Activated T-cell treated with anti-CD3 and anti-CD28 coated beads, Interleukin-2, amount 50 U/mL, for 72 hours (primary cell): Measurements from ENCODE around the gene SCN4A. TPM values are rescaled to one million over a fixed set of nuclear protein-coding genes. Genes with fewer than 3 reads are reported as not detected.
A peak's percentile ranks its signal among the peaks of the same experiment; 100 is the strongest.
"Not testable (repeated sequence)": the region's sequence is repeated elsewhere in the genome, so short reads cannot be mapped to it uniquely, and the experiment has no call there.

ENCODE experiments used
- ATAC-seq, 2 donors: fragments of 150-1000 bp; cut with Tn5 transposase; replicated peaks in 1 of 2; 2 replicates each; pipeline ENCODE4 v1.10.0; 2021; ENCODE audit warnings: moderate library complexity in 2 of 2, mild to moderate bottlenecking in 1 of 2
- DNase-seq, 2 donors: peaks; one replicate each; pipeline ENCODE4 v3.0.0; 2021 to 2022; ENCODE audit warnings: mixed read lengths in 1 of 2
- H3K27ac Mint-ChIP-seq: one replicate; pipeline ENCODE4 v1.8.0; 2022; ENCODE audit warnings: mild to moderate bottlenecking, moderate library complexity, mixed read lengths
- H3K27me3 Mint-ChIP-seq: one replicate; pipeline ENCODE4 v1.8.0; 2022; ENCODE audit warnings: low read depth, mixed read lengths
- H3K36me3 Mint-ChIP-seq, 2 donors: one replicate each; pipeline ENCODE4 v1.8.0; 2022; ENCODE audit warnings: mixed read lengths in 2 of 2, mild to moderate bottlenecking in 1 of 2; ENCODE audit not compliant: insufficient read depth in 2 of 2
- H3K4me1 Mint-ChIP-seq: one replicate; pipeline ENCODE4 v1.8.0; 2022; ENCODE audit warnings: low read depth, mixed read lengths
- H3K4me3 Mint-ChIP-seq, 2 donors: one replicate each; pipeline ENCODE4 v1.8.0; 2022; ENCODE audit warnings: mild to moderate bottlenecking in 2 of 2, mixed read lengths in 2 of 2, moderate library complexity in 2 of 2
- H3K9me3 Mint-ChIP-seq, 2 donors: one replicate each; pipeline ENCODE4 v1.8.0; 2022; ENCODE audit warnings: mixed read lengths in 2 of 2
- total RNA-seq, 2 donors: library from RNA; stranded (reverse); gene quantifications; one replicate each; pipeline ENCODE4 v1.2.3, GENCODE V29; 2022

The SCN4A gene
- total RNA-seq, 2 donors from 2014 or later, result 0.93 to 1.0 TPM

GRCh38 chr17:63985387-63986140, 12.8 kb upstream of the SCN4A start:
- Mint-ChIP-seq H3K36me3 (peaks cover 2 to 8% of the 10 kb centered on the region in 2 donors), H3K4me3 (peak overlapping the region in 1 of 2 donors; percentile 36), H3K27ac (peak overlapping the region; percentile 82), H3K4me1 (peaks cover 23% of the 10 kb centered on the region), H3K9me3 (peaks cover 6 to 7% of the 10 kb centered on the region in 2 donors), H3K27me3 (no peaks in the 10 kb centered on the region)
- ATAC-seq, result peak; percentile 49 to 54
- no peak for DNase-seq

GRCh38 chr17:63984651-63985386, 12.1 kb upstream of the SCN4A start:
- H3K4me1 Mint-ChIP-seq, result peaks cover 16% of the 10 kb centered on the region
- DNase-seq (peak; percentile 77 to 80), ATAC-seq (peak; percentile 92 to 96)
- H3K27ac Mint-ChIP-seq, result peak overlapping the region; percentile 82
- peaks cover 6 to 7% of the 10 kb centered on the region in 2 donors for H3K9me3 Mint-ChIP-seq
- no peaks in the 10 kb centered on the region for H3K27me3 Mint-ChIP-seq
- H3K4me3 Mint-ChIP-seq, result peak overlapping the region in 1 of 2 donors; percentile 36
- H3K36me3 Mint-ChIP-seq, result peaks cover 2 to 8% of the 10 kb centered on the region in 2 donors

GRCh38 chr17:63984236-63984635, 11.5 kb upstream of the SCN4A start:
- Mint-ChIP-seq H3K27me3 (no peaks in the 10 kb centered on the region), H3K27ac (no peak overlapping the region), H3K9me3 (peaks cover 6 to 7% of the 10 kb centered on the region in 2 donors), H3K4me1 (peaks cover 14% of the 10 kb centered on the region), H3K36me3 (peaks cover 2 to 8% of the 10 kb centered on the region in 2 donors), H3K4me3 (no peak overlapping the region)
- DNase-seq (no peak), ATAC-seq (no peak)

- Mint-ChIP-seq H3K4me1 (peaks cover 14% of the 10 kb centered on the region), H3K9me3 (peaks cover 6 to 7% of the 10 kb centered on the region in 2 donors)
- no peak for ATAC-seq
Measured at GRCh38 chr17:63983320-63983719, 10.6 kb upstream of the SCN4A start.

GRCh38 chr17:63982641-63983040, 9.9 kb upstream of the SCN4A start:
- not testable (repeated sequence) for DNase-seq, H3K9me3 Mint-ChIP-seq, H3K27ac Mint-ChIP-seq, ATAC-seq, H3K4me3 Mint-ChIP-seq, H3K36me3 Mint-ChIP-seq, H3K27me3 Mint-ChIP-seq
- H3K4me1 Mint-ChIP-seq, result peaks cover 14% of the 10 kb centered on the region

More at GRCh38 chr17:63983320-63983719, 10.6 kb upstream of the SCN4A start:
- Mint-ChIP-seq H3K27ac (no peak overlapping the region), H3K27me3 (no peaks in the 10 kb centered on the region), H3K4me3 (no peak overlapping the region), H3K36me3 (peaks cover 2 to 8% of the 10 kb centered on the region in 2 donors)
- no peak for DNase-seq

- no peak for DNase-seq
- Mint-ChIP-seq H3K27me3 (no peaks in the 10 kb centered on the region), H3K4me1 (peaks cover 2% of the 10 kb centered on the region), H3K36me3 (peaks cover 2 to 8% of the 10 kb centered on the region in 2 donors), H3K27ac (no peak overlapping the region), H3K9me3 (peaks cover 6 to 7% of the 10 kb centered on the region in 2 donors), H3K4me3 (no peak overlapping the region)
- no peak for ATAC-seq
Measured at GRCh38 chr17:63978272-63979200, 5.8 kb upstream of the SCN4A start.

- H3K36me3 Mint-ChIP-seq, result no peaks in the 10 kb centered on the region
- DNase-seq, result no peak
- no peaks in the 10 kb centered on the region for H3K27me3 Mint-ChIP-seq
- ATAC-seq, result no peak
- no peaks in the 10 kb centered on the region for H3K9me3 Mint-ChIP-seq
- H3K4me3 Mint-ChIP-seq, result no peak overlapping the region
- peaks cover 5% of the 10 kb centered on the region for H3K4me1 Mint-ChIP-seq
- H3K27ac Mint-ChIP-seq, result no peak overlapping the region
Measured at GRCh38 chr17:63976702-63977101, 4.0 kb upstream of the SCN4A start.

- no peaks in the 10 kb centered on the region for H3K27me3 Mint-ChIP-seq
Measured at GRCh38 chr17:63975541-63976092, 2.9 kb upstream of the SCN4A start.

GRCh38 chr17:63974594-63975192, 2.0 kb upstream of the SCN4A start:
- Mint-ChIP-seq H3K4me3 (peak overlapping the region in 1 of 2 donors; percentile 60), H3K27ac (no peak overlapping the region), H3K9me3 (no peaks in the 10 kb centered on the region), H3K4me1 (peaks cover 5% of the 10 kb centered on the region), H3K36me3 (no peaks in the 10 kb centered on the region), H3K27me3 (no peaks in the 10 kb centered on the region)
- DNase-seq (no peak), ATAC-seq (peak; percentile 65 to 69)

More at GRCh38 chr17:63975541-63976092, 2.9 kb upstream of the SCN4A start:
- H3K4me3 Mint-ChIP-seq, result peak overlapping the region in 1 of 2 donors; percentile 10
- H3K4me1 Mint-ChIP-seq, result peaks cover 5% of the 10 kb centered on the region
- ATAC-seq (peak; percentile 67 to 70), DNase-seq (no peak)
- peak overlapping the region; percentile 1 for H3K27ac Mint-ChIP-seq
- H3K9me3 Mint-ChIP-seq, result no peaks in the 10 kb centered on the region
- no peaks in the 10 kb centered on the region for H3K36me3 Mint-ChIP-seq

GRCh38 chr17:63973930-63974593, 1.3 kb upstream of the SCN4A start:
- Mint-ChIP-seq H3K27ac (no peak overlapping the region), H3K27me3 (no peaks in the 10 kb centered on the region), H3K9me3 (no peaks in the 10 kb centered on the region), H3K4me1 (peaks cover 5% of the 10 kb centered on the region), H3K4me3 (peak overlapping the region in 1 of 2 donors; percentile 60), H3K36me3 (no peaks in the 10 kb centered on the region)
- ATAC-seq, result no peak
- no peak for DNase-seq

GRCh38 chr17:63973247-63973646, 529 bp upstream of the SCN4A start:
- Mint-ChIP-seq H3K27me3 (no peaks in the 10 kb centered on the region), H3K4me1 (peaks cover 8% of the 10 kb centered on the region), H3K9me3 (no peaks in the 10 kb centered on the region), H3K4me3 (no peak overlapping the region), H3K36me3 (no peaks in the 10 kb centered on the region), H3K27ac (no peak overlapping the region)
- no peak for ATAC-seq
- DNase-seq, result no peak

GRCh38 chr17:63969278-63969677, 3.4 kb downstream of the SCN4A start:
- Mint-ChIP-seq H3K4me3 (no peak overlapping the region), H3K4me1 (peaks cover 28% of the 10 kb centered on the region), H3K27ac (no peak overlapping the region), H3K9me3 (no peaks in the 10 kb centered on the region), H3K36me3 (no peaks in the 10 kb centered on the region), H3K27me3 (no peaks in the 10 kb centered on the region)
- ATAC-seq (no peak), DNase-seq (no peak)
